ES-I3 (cell line): ENCODE data around the gene MEIS2.
A peak's percentile ranks its signal among the peaks of the same experiment; 100 is the strongest.

Source experiments
- H3K36me3 ChIP-seq: 2 replicates; pipeline ENCODE4 v1.6.1; 2013; ENCODE audit warnings: mild to moderate bottlenecking, low read length, control low read depth, moderate library complexity; ENCODE audit not compliant: insufficient read depth
- H3K4me1 ChIP-seq: 2 replicates; pipeline ENCODE4 v1.6.1; 2013; ENCODE audit warnings: mild to moderate bottlenecking, control low read depth, low read length; ENCODE audit not compliant: insufficient read depth
- H3K9ac ChIP-seq: 2 replicates; pipeline ENCODE4 v1.6.1; 2013; ENCODE audit warnings: low read depth, mild to moderate bottlenecking, low read length, moderate library complexity
- H3K9me3 ChIP-seq: 2 replicates; pipeline ENCODE4 v1.6.1; 2013; ENCODE audit warnings: mild to moderate bottlenecking, low read length, moderate library complexity; ENCODE audit not compliant: control insufficient read depth, insufficient read depth

Gene MEIS2

DNA sequence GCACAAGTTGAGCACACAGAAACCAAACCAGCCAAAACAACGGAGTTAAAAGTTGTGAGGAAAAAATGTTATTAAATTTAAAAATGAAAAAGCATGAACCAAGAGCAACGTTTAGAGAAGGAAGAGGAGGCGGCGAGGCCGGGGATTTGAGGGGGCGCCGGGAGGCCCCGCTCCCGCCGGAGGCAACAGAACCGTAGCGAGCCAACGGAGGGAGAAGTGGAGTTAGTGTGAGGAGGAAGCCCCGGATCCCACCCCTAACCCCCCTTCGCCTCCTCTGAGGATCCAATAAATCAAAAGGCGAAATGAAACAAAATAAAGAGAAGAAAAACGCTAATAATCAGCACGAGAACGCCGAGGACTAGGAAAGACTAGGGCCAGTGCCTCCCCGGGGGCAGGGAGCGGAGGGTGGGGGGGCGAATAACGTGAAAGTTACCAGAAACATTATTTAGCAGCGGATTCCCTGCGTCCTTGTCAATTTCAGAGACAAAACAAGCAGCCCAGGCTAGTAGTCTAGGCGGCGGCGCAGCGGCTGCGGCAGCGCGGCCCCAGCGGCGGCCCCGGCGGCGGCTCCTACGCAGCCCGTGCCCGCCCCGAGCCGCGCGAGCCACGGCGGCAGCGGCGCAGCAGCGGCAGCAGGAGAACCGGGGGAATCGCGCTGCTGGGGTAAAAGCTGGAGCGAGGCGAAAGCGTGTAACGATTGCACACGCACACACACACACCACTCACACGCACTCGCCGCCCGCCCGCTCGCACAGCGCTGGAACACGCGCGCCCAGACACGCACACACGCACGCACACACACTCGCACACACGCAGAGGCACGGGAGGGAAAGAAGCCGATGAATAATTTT, 1.7 kb downstream of the MEIS2 start:
- H3K9me3 ChIP-seq, result no peaks in the 10 kb centered on the region
- no peaks in the 10 kb centered on the region for H3K36me3 ChIP-seq
- peak overlapping the region; percentile 63; the same call in 1 of the 2 replicates for H3K9ac ChIP-seq
- H3K4me1 ChIP-seq, result peaks cover 13% of the 10 kb centered on the region

GRCh38 chr15:37097144-37097919, 3.0 kb downstream of the MEIS2 start:
- no peaks in the 10 kb centered on the region for H3K36me3 ChIP-seq
- H3K9me3 ChIP-seq, result no peaks in the 10 kb centered on the region
- peak overlapping the region; percentile 63; the same call in 1 of the 2 replicates for H3K9ac ChIP-seq
- peaks cover 23% of the 10 kb centered on the region for H3K4me1 ChIP-seq

GRCh38 chr15:37096558-37097143, 3.7 kb downstream of the MEIS2 start:
- H3K9me3 ChIP-seq, result no peaks in the 10 kb centered on the region
- H3K9ac ChIP-seq, result peak overlapping the region; percentile 63; the same call in 1 of the 2 replicates
- H3K36me3 ChIP-seq, result no peaks in the 10 kb centered on the region
- peaks cover 23% of the 10 kb centered on the region for H3K4me1 ChIP-seq

DNA sequence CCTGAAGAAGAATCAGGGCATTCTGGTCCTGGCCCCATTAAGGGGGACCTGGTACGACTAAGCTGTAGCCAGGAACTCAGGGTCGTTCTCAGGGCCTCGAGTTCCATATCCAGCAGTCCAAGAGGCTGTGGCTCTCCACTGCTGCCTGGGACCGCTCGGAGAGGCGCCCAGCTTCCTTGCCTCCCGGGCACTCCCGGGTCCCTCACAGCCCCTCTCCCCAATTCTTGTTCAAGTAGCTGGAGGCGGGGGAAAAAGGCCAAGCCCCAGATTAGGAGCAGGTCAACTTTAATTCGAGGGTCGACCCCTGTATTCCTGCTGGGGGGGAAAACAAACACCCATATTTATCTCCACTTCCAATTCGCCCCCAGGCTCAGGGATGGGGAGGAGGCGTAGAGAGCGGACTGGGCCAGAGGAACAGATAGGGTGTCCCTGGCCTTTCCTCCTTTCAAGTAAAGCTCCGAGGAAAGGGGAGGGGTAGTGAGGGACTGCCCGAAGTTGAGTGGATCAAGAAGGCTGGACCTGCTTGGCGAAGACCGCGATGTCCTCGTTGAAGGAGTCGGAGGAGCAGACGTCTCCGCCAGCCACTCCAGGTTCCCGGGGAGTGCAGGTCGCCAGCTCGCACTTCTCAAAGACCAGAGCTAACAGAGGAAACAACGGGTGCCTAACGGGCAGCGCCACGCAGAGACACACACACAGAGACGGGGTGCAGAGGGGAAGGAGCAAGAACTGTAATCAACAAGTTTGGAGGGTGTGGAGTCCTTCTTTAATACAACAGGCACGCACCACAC, 4.4 kb downstream of the MEIS2 start:
- Histone ChIP-seq H3K9me3 (no peaks in the 10 kb centered on the region), H3K9ac (peak overlapping the region; percentile 63), H3K4me1 (peaks cover 27% of the 10 kb centered on the region), H3K36me3 (no peaks in the 10 kb centered on the region)

DNA sequence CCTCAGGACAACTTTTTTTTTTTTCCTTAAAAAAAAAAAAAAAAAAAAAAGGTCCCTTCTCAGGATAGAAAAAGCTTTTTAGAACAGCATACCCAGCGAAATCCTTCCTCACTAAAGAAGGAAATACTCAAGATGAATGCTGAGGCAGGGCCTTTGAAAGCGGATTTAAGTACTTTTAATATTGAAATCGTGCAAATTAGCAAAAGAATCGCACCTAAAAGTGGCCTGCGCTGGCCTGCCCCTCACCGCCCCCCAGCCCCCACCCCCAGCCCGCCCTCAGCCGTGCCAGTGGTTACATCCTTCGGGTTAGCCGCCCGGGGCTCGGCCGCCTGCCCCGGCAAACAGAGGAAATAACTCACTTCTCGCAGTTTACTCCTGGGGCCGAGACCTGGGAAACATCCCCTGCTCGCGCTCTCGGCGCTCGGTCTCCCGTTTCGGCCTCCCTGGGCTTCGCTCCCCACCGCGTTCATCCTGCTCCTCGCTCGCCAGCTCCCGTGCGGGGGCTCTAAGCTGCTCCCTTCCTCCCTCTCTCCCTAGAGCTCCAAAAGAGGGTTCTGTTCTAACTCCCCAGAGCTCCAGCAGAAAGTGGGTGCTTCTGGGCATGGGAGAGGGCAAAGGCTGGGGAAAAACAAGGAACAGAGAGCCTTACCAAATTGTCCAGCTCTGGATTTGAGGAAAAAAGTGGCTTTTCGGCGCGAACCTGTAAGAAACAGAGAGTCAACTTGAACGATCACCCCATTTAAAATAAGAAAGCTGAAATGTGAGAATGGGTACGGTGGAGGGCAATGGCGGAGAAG, 5.2 kb downstream of the MEIS2 start:
- Histone ChIP-seq H3K9ac (peak overlapping the region; percentile 63), H3K4me1 (peaks cover 31% of the 10 kb centered on the region), H3K36me3 (no peaks in the 10 kb centered on the region), H3K9me3 (no peaks in the 10 kb centered on the region)

DNA sequence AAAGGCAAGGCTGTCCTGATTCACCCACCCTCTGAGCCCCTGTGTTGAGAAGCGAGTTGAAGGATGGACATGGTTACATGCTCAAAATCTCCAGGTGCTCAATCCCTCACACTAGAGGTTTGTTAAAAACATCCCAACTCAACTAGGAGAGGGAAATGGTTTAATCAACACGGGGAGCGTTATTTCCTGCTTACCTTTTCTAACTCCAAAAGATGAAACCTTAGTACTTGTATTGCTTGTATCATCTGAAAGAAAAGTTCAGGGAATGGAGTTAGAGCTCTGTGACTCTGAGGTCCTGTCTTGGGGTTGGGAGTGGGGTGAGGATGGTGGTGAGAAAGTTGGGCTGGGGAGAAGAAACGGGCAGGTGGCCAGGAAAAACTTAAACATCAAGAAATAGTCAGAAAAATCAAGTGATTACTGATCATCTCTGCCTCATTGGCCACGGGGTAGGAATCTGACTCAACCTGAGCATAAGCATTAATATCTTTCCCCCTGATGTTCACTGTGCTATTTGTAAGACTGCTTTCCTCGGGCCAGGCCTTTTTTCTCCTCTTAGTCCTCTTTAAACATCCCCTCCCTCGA, 5.9 kb downstream of the MEIS2 start:
- Histone ChIP-seq H3K36me3 (no peaks in the 10 kb centered on the region), H3K4me1 (peaks cover 31% of the 10 kb centered on the region), H3K9ac (peak overlapping the region; percentile 3; the same call in 1 of the 2 replicates), H3K9me3 (no peaks in the 10 kb centered on the region)

- Histone ChIP-seq H3K9me3 (no peaks in the 10 kb centered on the region), H3K9ac (no peak overlapping the region; the same call in 1 of the 2 replicates), H3K4me1 (peaks cover 31% of the 10 kb centered on the region), H3K36me3 (no peaks in the 10 kb centered on the region)
Measured at GRCh38 chr15:37093480-37094332, 6.6 kb downstream of the MEIS2 start.

- no peak overlapping the region for H3K9ac ChIP-seq
- H3K4me1 ChIP-seq, result peaks cover 26% of the 10 kb centered on the region
- no peaks in the 10 kb centered on the region for H3K9me3 ChIP-seq
- no peaks in the 10 kb centered on the region for H3K36me3 ChIP-seq
Measured at GRCh38 chr15:37090543-37091175, 9.7 kb downstream of the MEIS2 start.

DNA sequence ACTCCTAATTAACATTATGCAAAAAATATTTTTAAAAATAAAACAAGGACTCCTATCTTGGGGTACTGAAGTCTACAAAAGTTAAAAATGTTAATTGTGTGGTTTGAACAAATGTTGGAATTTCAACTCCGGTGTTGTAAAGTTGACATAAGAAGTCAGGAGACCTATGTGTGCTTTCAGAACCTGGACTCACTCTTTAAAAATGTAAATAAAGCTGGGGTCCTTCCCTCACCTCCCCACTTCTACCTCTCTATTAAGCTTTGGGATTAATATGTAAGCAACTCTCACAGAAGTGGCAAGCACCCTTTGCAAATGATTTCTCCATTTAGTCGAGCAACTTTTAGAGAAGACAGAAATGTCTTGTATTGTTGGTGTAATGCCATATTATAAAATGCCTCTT, 11.9 kb downstream of the MEIS2 start:
- Histone ChIP-seq H3K36me3 (no peaks in the 10 kb centered on the region), H3K9ac (no peak overlapping the region), H3K4me1 (peaks cover 20% of the 10 kb centered on the region), H3K9me3 (no peaks in the 10 kb centered on the region)

GRCh38 chr15:37087131-37087588, 13.2 kb downstream of the MEIS2 start:
- no peaks in the 10 kb centered on the region for H3K36me3 ChIP-seq
- H3K9me3 ChIP-seq, result no peaks in the 10 kb centered on the region
- H3K4me1 ChIP-seq, result peaks cover 14% of the 10 kb centered on the region; the same call in 1 of the 2 replicates
- no peak overlapping the region for H3K9ac ChIP-seq

DNA sequence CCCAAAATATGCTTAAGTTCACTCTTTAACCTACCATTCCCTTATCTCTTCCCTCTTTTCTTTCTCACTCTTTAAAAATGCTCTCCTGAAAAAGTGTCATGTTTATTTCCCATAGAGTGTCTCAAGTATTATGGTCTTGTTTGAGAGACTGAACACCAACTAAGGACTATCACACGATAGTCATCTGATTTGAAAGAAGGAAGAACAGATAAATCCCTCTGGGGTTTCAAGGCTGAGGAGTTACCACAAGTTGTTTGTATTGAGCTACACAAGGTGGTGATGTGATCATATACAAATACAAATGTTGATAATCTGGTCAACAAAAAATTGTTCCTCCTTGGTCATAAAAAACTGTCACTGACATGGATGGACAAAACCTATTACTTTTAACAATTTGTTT, 13.8 kb downstream of the MEIS2 start:
- no peak overlapping the region for H3K9ac ChIP-seq
- H3K36me3 ChIP-seq, result no peaks in the 10 kb centered on the region
- peaks cover 19% of the 10 kb centered on the region; the same call in 1 of the 2 replicates for H3K4me1 ChIP-seq
- no peaks in the 10 kb centered on the region for H3K9me3 ChIP-seq

DNA sequence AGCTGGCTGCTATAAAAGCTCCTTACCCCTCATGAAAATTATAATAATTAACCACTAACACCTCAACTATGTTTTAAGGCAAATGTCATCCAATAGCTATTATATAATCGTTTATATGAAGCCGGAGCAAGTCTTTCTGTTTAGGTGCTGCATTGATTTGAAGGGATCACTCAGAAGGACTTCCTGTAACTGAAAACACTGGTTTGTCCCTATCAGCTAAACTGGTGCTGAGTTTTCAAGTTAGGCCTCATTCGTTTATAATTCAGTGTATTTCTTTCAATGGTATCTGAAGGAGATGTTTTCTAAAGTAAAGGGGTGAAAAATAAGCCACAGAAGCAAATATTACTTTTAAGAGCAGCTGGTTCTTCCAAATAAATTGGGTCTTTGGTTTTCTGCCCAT, 14.2 kb downstream of the MEIS2 start:
- H3K9me3 ChIP-seq, result no peaks in the 10 kb centered on the region

More for the DNA sequence above, 14.2 kb downstream of the MEIS2 start:
- Histone ChIP-seq H3K4me1 (peaks cover 16% of the 10 kb centered on the region; the same call in 1 of the 2 replicates), H3K36me3 (no peaks in the 10 kb centered on the region), H3K9ac (no peak overlapping the region)
